ENCODE data around the gene TXNRD1.

Gene TXNRD1

DNA sequence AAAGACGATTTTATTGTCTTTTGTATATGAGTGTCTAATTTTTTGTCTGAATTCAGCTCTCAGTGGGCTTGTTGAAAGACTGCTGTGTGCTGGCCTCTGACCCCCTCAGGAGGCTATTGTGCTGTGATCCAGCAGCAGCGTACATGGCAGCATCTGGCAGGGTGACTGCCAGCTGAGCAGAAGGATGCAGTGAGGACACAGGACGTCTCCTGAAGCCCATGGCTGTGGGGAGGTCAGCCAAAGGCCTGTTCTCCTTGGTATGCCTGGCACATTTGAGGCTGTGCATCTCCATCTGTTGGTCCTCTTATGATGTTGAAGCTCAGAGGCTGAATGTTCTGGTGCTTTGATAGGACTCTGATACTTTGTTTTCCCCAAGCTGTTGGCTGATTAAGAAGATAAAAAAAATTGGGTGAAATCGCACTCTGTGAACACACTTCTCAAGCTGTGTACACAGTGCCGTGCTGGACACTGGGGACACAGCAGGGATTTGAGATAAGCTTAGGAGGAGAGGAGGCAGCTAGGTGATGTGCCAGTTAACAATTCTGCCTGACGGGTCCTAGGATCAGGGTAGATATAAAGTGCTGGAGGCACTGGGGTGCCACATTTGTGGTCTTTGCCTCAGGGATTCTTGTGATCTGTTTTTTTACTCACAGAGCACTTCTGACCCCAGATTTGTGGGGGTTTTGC lies 125.5 kb downstream of the TXNRD1 start:
- Histone ChIP-seq H2BK5ac (ENCODE audit: low read depth, low read length, poor library complexity) (no peak overlapping the region), H2AFZ (ENCODE audit: insufficient read depth, low read length, poor library complexity) (no peak overlapping the region), H3K4me2 (ENCODE audit: low read length) (no peak overlapping the region), H3K79me1 (ENCODE audit: low read length) (no peaks in the 10 kb centered on the region), H2BK120ac (ENCODE audit: insufficient read depth, low read length, poor library complexity) (no peak overlapping the region), H4K8ac (ENCODE audit: low read depth, low read length) (no peak overlapping the region), H3K9ac (ENCODE audit: low read length) (no peak overlapping the region), H3K18ac (ENCODE audit: low read length) (no peak overlapping the region), H2BK12ac (ENCODE audit: low read length) (no peak overlapping the region), H4K91ac (ENCODE audit: low read depth, low read length) (no peak overlapping the region), H3K9me3 (ENCODE audit: insufficient read depth, low read depth, low read length) (no peaks in the 10 kb centered on the region), H4K12ac (ENCODE audit: low read depth, low read length) (no peak overlapping the region), H3K14ac (ENCODE audit: low read length) (no peak overlapping the region), H3K4me1 (ENCODE audit: control insufficient read depth in 1 of 2, insufficient read depth in 2 of 2, low read length in 2 of 2) (peaks cover 2 to 4% of the 10 kb centered on the region in 2 experiments), H3K79me2 (ENCODE audit: control insufficient read depth, insufficient read depth, low read length, poor library complexity) (no peaks in the 10 kb centered on the region), H3K27me3 (ENCODE audit: insufficient read depth, low read length) (no peaks in the 10 kb centered on the region), H3K23ac (ENCODE audit: low read length) (no peak overlapping the region), H3K27ac (ENCODE audit: low read depth, low read length) (no peak overlapping the region), H3K4me3 (ENCODE audit: low read depth, low read length) (no peak overlapping the region), H3K4ac (ENCODE audit: low read depth, low read length) (no peak overlapping the region), H3K36me3 (ENCODE audit: control insufficient read depth in 1 of 2, insufficient read depth in 2 of 2, low read length in 2 of 2) (peaks cover 15 to 28% of the 10 kb centered on the region in 2 experiments), H2AK5ac (ENCODE audit: low read length) (no peak overlapping the region)
- no CpG with 5 or more reads among the region's 6 CpGs for WGBS (ENCODE audit: extremely low coverage, insufficient coverage, insufficient read length)
- DNase-seq, result no peak

DNA sequence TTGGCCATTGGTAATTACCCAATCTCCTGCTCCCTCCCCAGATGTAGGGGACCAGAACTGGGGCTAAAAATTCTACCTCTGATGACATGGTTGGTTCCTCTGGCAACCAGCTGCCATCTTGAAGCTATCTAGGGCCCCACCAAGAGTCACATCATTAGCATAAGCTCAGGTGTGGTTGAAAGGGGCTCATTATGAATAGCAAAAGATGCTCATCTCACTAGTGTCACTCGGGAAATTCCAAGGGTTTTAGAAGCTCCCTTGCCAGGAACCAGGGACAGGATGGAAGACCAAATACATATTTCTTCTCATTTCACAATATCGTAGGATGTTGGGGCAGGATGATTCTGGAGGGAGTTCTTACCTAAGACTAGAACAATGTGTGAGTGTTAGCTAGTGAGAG lies 126.6 kb downstream of the TXNRD1 start:
- Histone ChIP-seq H3K27ac (ENCODE audit: low read depth, low read length) (no peak overlapping the region), H3K27me3 (ENCODE audit: insufficient read depth, low read length) (no peaks in the 10 kb centered on the region), H3K23ac (ENCODE audit: low read length) (no peak overlapping the region), H2AK5ac (ENCODE audit: low read length) (no peak overlapping the region), H2AFZ (ENCODE audit: insufficient read depth, low read length, poor library complexity) (no peak overlapping the region), H3K9me3 (ENCODE audit: insufficient read depth, low read depth, low read length) (no peaks in the 10 kb centered on the region), H2BK5ac (ENCODE audit: low read depth, low read length, poor library complexity) (no peak overlapping the region), H3K9ac (ENCODE audit: low read length) (no peak overlapping the region), H3K4me1 (ENCODE audit: control insufficient read depth in 1 of 2, insufficient read depth in 2 of 2, low read length in 2 of 2) (peaks cover 2 to 4% of the 10 kb centered on the region in 2 experiments), H4K8ac (ENCODE audit: low read depth, low read length) (no peak overlapping the region), H2BK120ac (ENCODE audit: insufficient read depth, low read length, poor library complexity) (no peak overlapping the region), H3K4ac (ENCODE audit: low read depth, low read length) (no peak overlapping the region), H4K91ac (ENCODE audit: low read depth, low read length) (no peak overlapping the region), H2BK12ac (ENCODE audit: low read length) (no peak overlapping the region), H3K79me2 (ENCODE audit: control insufficient read depth, insufficient read depth, low read length, poor library complexity) (no peaks in the 10 kb centered on the region), H3K4me3 (ENCODE audit: low read depth, low read length) (no peak overlapping the region), H3K36me3 (ENCODE audit: control insufficient read depth in 1 of 2, insufficient read depth in 2 of 2, low read length in 2 of 2) (peaks cover 15 to 26% of the 10 kb centered on the region in 2 experiments), H3K79me1 (ENCODE audit: low read length) (no peaks in the 10 kb centered on the region), H3K4me2 (ENCODE audit: low read length) (no peak overlapping the region), H3K14ac (ENCODE audit: low read length) (no peak overlapping the region), H3K18ac (ENCODE audit: low read length) (no peak overlapping the region), H4K12ac (ENCODE audit: low read depth, low read length) (no peak overlapping the region)
- no CpG with 5 or more reads among the region's 2 CpGs for WGBS (ENCODE audit: extremely low coverage, insufficient coverage, insufficient read length)
- no peak for DNase-seq

DNA sequence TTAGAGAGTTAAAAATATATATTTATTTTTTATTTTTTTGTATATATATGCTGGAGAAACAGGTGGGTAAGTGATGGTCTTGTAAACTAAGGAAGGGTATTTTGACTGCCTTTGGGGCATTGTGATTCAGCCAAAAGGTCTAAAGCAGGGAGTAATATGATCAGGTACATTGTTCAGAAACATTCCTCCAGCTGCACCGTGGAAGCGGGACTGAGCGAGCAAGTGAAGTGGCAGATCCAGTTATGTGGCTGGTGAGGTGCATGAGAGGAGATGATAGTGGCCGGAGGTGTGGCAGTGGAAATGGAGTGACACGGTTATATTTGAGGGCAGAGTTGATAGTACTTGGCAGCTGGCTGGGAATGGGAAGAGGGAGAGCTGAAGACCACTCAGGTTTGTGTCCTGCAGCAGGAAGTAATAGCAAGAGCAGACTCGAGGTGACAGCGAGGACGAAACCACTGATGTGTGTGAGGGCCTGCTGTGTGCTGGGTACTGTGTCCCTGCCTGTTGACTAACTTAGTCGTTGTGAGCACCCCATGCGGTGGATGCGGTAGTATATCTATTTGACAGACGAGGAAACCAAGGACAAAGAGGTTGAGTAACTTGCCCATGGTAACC lies 127.2 kb downstream of the TXNRD1 start:
- no peak overlapping the region for H2BK120ac ChIP-seq (ENCODE audit: insufficient read depth, low read length, poor library complexity)
- peaks cover 15 to 27% of the 10 kb centered on the region in 2 experiments for H3K36me3 ChIP-seq (ENCODE audit: control insufficient read depth in 1 of 2, insufficient read depth in 2 of 2, low read length in 2 of 2)
- H2AFZ ChIP-seq (ENCODE audit: insufficient read depth, low read length, poor library complexity), result no peak overlapping the region
- H3K27ac ChIP-seq (ENCODE audit: low read depth, low read length), result no peak overlapping the region
- no peak overlapping the region for H4K12ac ChIP-seq (ENCODE audit: low read depth, low read length)
- H3K27me3 ChIP-seq (ENCODE audit: insufficient read depth, low read length), result no peaks in the 10 kb centered on the region
- no peak overlapping the region for H3K4me2 ChIP-seq (ENCODE audit: low read length)
- no peaks in the 10 kb centered on the region for H3K79me2 ChIP-seq (ENCODE audit: control insufficient read depth, insufficient read depth, low read length, poor library complexity)
- peak overlapping the region; percentile 12 for H3K18ac ChIP-seq (ENCODE audit: low read length)
- no peak overlapping the region for H3K23ac ChIP-seq (ENCODE audit: low read length)
- H2AK5ac ChIP-seq (ENCODE audit: low read length), result no peak overlapping the region
- no peak overlapping the region for H3K4me3 ChIP-seq (ENCODE audit: low read depth, low read length)
- H3K4ac ChIP-seq (ENCODE audit: low read depth, low read length), result no peak overlapping the region
- H3K9ac ChIP-seq (ENCODE audit: low read length), result no peak overlapping the region
- WGBS (ENCODE audit: extremely low coverage, insufficient coverage, insufficient read length), result no CpG with 5 or more reads among the region's 12 CpGs
- H3K9me3 ChIP-seq (ENCODE audit: insufficient read depth, low read depth, low read length), result no peaks in the 10 kb centered on the region
- H4K8ac ChIP-seq (ENCODE audit: low read depth, low read length), result no peak overlapping the region
- no peak overlapping the region for H2BK12ac ChIP-seq (ENCODE audit: low read length)
- H3K79me1 ChIP-seq (ENCODE audit: low read length), result no peaks in the 10 kb centered on the region
- H3K14ac ChIP-seq (ENCODE audit: low read length), result no peak overlapping the region
- H2BK5ac ChIP-seq (ENCODE audit: low read depth, low read length, poor library complexity), result no peak overlapping the region
- peak; percentile 20 to 59 for DNase-seq
- no peak overlapping the region for H4K91ac ChIP-seq (ENCODE audit: low read depth, low read length)
- peaks cover 2 to 4% of the 10 kb centered on the region in 2 experiments for H3K4me1 ChIP-seq (ENCODE audit: control insufficient read depth in 1 of 2, insufficient read depth in 2 of 2, low read length in 2 of 2)

GRCh38 chr12:104344682-104345081 lies 129.1 kb downstream of the TXNRD1 start:
- H3K79me2 ChIP-seq (ENCODE audit: control insufficient read depth, insufficient read depth, low read length, poor library complexity), result no peaks in the 10 kb centered on the region
- H3K14ac ChIP-seq (ENCODE audit: low read length), result no peak overlapping the region
- no peak overlapping the region for H2AK5ac ChIP-seq (ENCODE audit: low read length)
- no CpG with 5 or more reads among the region's 2 CpGs for WGBS (ENCODE audit: extremely low coverage, insufficient coverage, insufficient read length)
- H3K79me1 ChIP-seq (ENCODE audit: low read length), result no peaks in the 10 kb centered on the region
- no peak overlapping the region for H3K4ac ChIP-seq (ENCODE audit: low read depth, low read length)
- H3K4me1 ChIP-seq (ENCODE audit: control insufficient read depth in 1 of 2, insufficient read depth in 2 of 2, low read length in 2 of 2), result peaks cover 2 to 4% of the 10 kb centered on the region in 2 experiments
- H3K9me3 ChIP-seq (ENCODE audit: insufficient read depth, low read depth, low read length), result no peaks in the 10 kb centered on the region
- H3K4me2 ChIP-seq (ENCODE audit: low read length), result no peak overlapping the region
- no peak for DNase-seq
- H2AFZ ChIP-seq (ENCODE audit: insufficient read depth, low read length, poor library complexity), result no peak overlapping the region
- H2BK120ac ChIP-seq (ENCODE audit: insufficient read depth, low read length, poor library complexity), result no peak overlapping the region
- H4K91ac ChIP-seq (ENCODE audit: low read depth, low read length), result no peak overlapping the region
- H3K4me3 ChIP-seq (ENCODE audit: low read depth, low read length), result no peak overlapping the region
- no peak overlapping the region for H3K9ac ChIP-seq (ENCODE audit: low read length)
- H3K18ac ChIP-seq (ENCODE audit: low read length), result no peak overlapping the region
- H3K36me3 ChIP-seq (ENCODE audit: control insufficient read depth in 1 of 2, insufficient read depth in 2 of 2, low read length in 2 of 2), result peaks cover 21 to 36% of the 10 kb centered on the region in 2 experiments
- H3K27ac ChIP-seq (ENCODE audit: low read depth, low read length), result no peak overlapping the region
- no peaks in the 10 kb centered on the region for H3K27me3 ChIP-seq (ENCODE audit: insufficient read depth, low read length)
- no peak overlapping the region for H2BK12ac ChIP-seq (ENCODE audit: low read length)
- H2BK5ac ChIP-seq (ENCODE audit: low read depth, low read length, poor library complexity), result no peak overlapping the region
- H3K23ac ChIP-seq (ENCODE audit: low read length), result no peak overlapping the region
- H4K8ac ChIP-seq (ENCODE audit: low read depth, low read length), result no peak overlapping the region
- no peak overlapping the region for H4K12ac ChIP-seq (ENCODE audit: low read depth, low read length)

Measured in trophoblast cell (in vitro differentiated cells and primary cell).